Iris pigment epithelial cell (primary cell): ENCODE data around the gene CUL1.
A peak's percentile ranks its signal among the peaks of the same experiment; 100 is the strongest.

Experiments
- DNase-seq: peaks from one replicate; pipeline ENCODE4 v3.0.0-alpha.2; 2011; ENCODE audit warnings: low read depth

CUL1 gene

GRCh38 chr7:148698397-148699023 lies at the start of gene CUL1:
CUL1 (plus strand) TSS chr7:148698903; CDS start chr7:148730123, 31,220 bp downstream.
- DNase-seq = peak; percentile 68

GRCh38 chr7:148650232-148650858 lies 48.4 kb upstream of the CUL1 start:
- DNase-seq = peak; percentile 67

- DNase-seq = no peak
These were observed 45.9 kb upstream of the CUL1 start for GRCh38 chr7:148652773-148653172.

GRCh38 chr7:148657929-148658328 lies 40.8 kb upstream of the CUL1 start:
- DNase-seq = no peak

GRCh38 chr7:148661471-148661870 lies 37.2 kb upstream of the CUL1 start:
- no peak for DNase-seq

- no peak for DNase-seq
These were observed 36.1 kb upstream of the CUL1 start for GRCh38 chr7:148662646-148663045.

- peak; percentile 53 for DNase-seq
These were observed 34.4 kb upstream of the CUL1 start for GRCh38 chr7:148664324-148664723.

- no peak for DNase-seq
These were observed 33.5 kb upstream of the CUL1 start for GRCh38 chr7:148665221-148665620.

- no peak for DNase-seq
These were observed 28.8 kb upstream of the CUL1 start for GRCh38 chr7:148669927-148670326.

GRCh38 chr7:148670374-148670773 lies 28.3 kb upstream of the CUL1 start:
- DNase-seq = no peak

- DNase-seq = no peak
These were observed 27.9 kb upstream of the CUL1 start for GRCh38 chr7:148670807-148671206.

GRCh38 chr7:148672041-148672440 lies 26.7 kb upstream of the CUL1 start:
- DNase-seq = no peak

- DNase-seq = no peak
These were observed 24.0 kb upstream of the CUL1 start for GRCh38 chr7:148674689-148675088.

- no peak for DNase-seq
These were observed 22.4 kb upstream of the CUL1 start for GRCh38 chr7:148676291-148676690.

GRCh38 chr7:148681821-148682220 lies 16.9 kb upstream of the CUL1 start:
- no peak for DNase-seq

- no peak for DNase-seq
These were observed 14.3 kb upstream of the CUL1 start for GRCh38 chr7:148684289-148684830.

GRCh38 chr7:148686312-148686937 lies 12.3 kb upstream of the CUL1 start:
- no peak for DNase-seq

GRCh38 chr7:148687555-148687954 lies 11.1 kb upstream of the CUL1 start:
- DNase-seq = peak; percentile 10

GRCh38 chr7:148688526-148688925 lies 10.2 kb upstream of the CUL1 start:
- DNase-seq = no peak

- DNase-seq = no peak
These were observed 5.1 kb upstream of the CUL1 start for GRCh38 chr7:148693651-148694050.

GRCh38 chr7:148694631-148695030 lies 4.1 kb upstream of the CUL1 start:
- no peak for DNase-seq

- DNase-seq = peak; percentile 27
These were observed 2.8 kb upstream of the CUL1 start for GRCh38 chr7:148695953-148696352.

- no peak for DNase-seq
These were observed 1.9 kb upstream of the CUL1 start for GRCh38 chr7:148696787-148697186.
